Measurements from ENCODE around the gene FRRS1L. TPM values are rescaled to one million over a fixed set of nuclear protein-coding genes. Genes with fewer than 3 reads are reported as not detected.

The FRRS1L gene
- total RNA-seq, 6 experiments from 2014 or later = not detected

DNA sequence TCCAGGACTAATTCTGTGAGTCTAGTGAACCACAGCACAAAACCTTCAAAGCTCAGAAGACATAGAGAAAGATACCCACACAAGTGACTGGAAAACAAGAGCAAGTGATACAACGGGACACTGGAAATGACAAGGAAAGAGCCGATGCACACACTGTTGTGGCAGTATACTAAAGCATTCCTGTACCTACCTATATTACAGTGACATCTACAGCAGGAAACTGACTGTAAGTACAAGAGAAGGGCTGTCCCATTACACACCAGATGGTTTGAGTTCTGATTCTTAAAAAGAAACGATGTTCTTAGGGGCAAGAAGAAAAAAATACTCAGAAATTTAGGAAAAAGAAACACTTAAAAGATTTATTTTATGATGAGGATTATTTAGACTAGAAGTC, 65.8 kb downstream of the FRRS1L start:
- H3K4me3 ChIP-seq = no peak overlapping the region
- no peaks in the 10 kb centered on the region for H3K9me3 ChIP-seq
- H3K27me3 ChIP-seq = no peaks in the 10 kb centered on the region
- H3K36me3 ChIP-seq = no peaks in the 10 kb centered on the region
- H3K27ac ChIP-seq = peak overlapping the region; percentile 53 to 65 (median 56)
- no peak for DNase-seq
- peak in 1 of 4 donors; percentile 6 for ATAC-seq
- peaks cover 0 to 48% (median 20%) of the 10 kb centered on the region in 4 donors for H3K4me1 ChIP-seq
- TF ChIP-seq, protein P1, sequence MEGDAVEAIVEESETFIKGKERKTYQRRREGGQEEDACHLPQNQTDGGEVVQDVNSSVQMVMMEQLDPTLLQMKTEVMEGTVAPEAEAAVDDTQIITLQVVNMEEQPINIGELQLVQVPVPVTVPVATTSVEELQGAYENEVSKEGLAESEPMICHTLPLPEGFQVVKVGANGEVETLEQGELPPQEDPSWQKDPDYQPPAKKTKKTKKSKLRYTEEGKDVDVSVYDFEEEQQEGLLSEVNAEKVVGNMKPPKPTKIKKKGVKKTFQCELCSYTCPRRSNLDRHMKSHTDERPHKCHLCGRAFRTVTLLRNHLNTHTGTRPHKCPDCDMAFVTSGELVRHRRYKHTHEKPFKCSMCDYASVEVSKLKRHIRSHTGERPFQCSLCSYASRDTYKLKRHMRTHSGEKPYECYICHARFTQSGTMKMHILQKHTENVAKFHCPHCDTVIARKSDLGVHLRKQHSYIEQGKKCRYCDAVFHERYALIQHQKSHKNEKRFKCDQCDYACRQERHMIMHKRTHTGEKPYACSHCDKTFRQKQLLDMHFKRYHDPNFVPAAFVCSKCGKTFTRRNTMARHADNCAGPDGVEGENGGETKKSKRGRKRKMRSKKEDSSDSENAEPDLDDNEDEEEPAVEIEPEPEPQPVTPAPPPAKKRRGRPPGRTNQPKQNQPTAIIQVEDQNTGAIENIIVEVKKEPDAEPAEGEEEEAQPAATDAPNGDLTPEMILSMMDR (IDR thresholded peaks at IDR 0.05) = no peak
- no peak for TF ChIP-seq POLR2A (IDR thresholded peaks at IDR 0.05)
- 59% methylated on average over 3 of the region's 3 CpGs for WGBS (ENCODE audit: insufficient coverage, low coverage, low lambda C conversion rate, missing lambda C conversion rate)
- intact Hi-C loops (cut with DNase I) = no loop called here

DNA sequence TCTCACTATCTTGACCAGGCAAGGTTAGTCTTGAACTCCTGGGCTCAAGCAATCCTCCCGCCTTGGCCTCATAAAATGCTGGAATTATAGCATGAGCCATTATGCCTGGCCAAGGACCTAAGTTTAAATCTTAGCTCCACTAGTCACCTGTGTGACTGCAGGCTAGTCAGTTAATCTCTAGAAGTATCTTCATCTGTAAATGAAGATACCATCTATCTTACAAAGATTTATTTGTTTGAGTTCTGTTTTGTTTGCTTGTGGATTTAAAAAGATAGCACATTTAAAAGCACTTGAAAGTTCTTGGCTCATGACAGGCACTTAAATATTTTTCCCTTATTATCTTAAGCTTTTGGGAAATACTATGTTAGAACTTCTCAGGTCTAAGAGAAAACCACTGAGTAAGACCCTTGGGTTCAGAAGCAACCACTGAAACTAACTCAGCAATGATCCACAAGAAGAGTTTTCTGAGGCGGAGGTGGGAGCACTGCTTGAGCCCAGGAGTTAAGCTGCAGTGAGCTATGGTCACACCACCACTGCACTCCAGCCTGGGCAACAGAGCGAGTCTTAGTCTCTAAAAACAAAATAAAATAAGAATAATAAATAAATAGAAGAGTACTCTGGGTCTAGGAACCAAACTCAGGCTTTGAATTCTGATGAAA, 66.4 kb downstream of the FRRS1L start:
- H3K27ac ChIP-seq = peak overlapping the region in 2 of 3 donors; percentile 7 to 56
- ATAC-seq (no peak), DNase-seq (no peak)
- intact Hi-C loops (cut with DNase I) = no loop called here
- H3K36me3 ChIP-seq = no peaks in the 10 kb centered on the region
- WGBS (ENCODE audit: insufficient coverage, low coverage, low lambda C conversion rate, missing lambda C conversion rate) = 90% methylated on average over 3 of the region's 3 CpGs
- H3K4me3 ChIP-seq = no peak overlapping the region
- TF ChIP-seq, protein P1 (IDR thresholded peaks at IDR 0.05) = no peak
- no peak for TF ChIP-seq POLR2A (IDR thresholded peaks at IDR 0.05)
- no peaks in the 10 kb centered on the region for H3K9me3 ChIP-seq
- H3K27me3 ChIP-seq = no peaks in the 10 kb centered on the region
- peaks cover 0 to 48% (median 20%) of the 10 kb centered on the region in 4 donors for H3K4me1 ChIP-seq

DNA sequence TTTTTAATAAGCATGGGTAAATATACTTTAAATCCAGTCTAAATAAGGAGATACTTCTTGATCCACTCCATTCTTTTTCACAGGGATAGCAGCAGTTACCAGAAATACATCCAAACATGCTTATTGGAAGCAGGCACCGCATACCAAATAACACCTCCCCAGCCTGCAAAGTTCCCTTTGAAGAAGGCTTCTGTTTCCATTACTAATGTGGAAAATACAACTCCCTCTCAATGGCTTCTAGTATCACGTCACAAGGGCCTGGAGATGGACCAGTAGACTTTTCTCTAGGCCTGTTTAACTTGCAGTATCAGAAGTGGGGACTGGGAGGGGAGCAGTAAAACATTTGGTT, 68.1 kb downstream of the FRRS1L start:
- DNase-seq (no peak), ATAC-seq (peak in 2 of 4 donors; percentile 8 to 13)
- intact Hi-C loops (cut with DNase I) = no loop called here
- H3K4me1 ChIP-seq = peaks cover 0 to 48% (median 20%) of the 10 kb centered on the region in 4 donors
- no peaks in the 10 kb centered on the region for H3K9me3 ChIP-seq
- no peak overlapping the region for H3K4me3 ChIP-seq
- 61% methylated on average over 2 of the region's 2 CpGs for WGBS (ENCODE audit: insufficient coverage, low coverage, low lambda C conversion rate, missing lambda C conversion rate)
- no peak for TF ChIP-seq POLR2A (IDR thresholded peaks at IDR 0.05)
- TF ChIP-seq, protein P1 (IDR thresholded peaks at IDR 0.05) = no peak
- peak overlapping the region; percentile 8 to 63 (median 20) for H3K27ac ChIP-seq
- no peaks in the 10 kb centered on the region for H3K27me3 ChIP-seq
- peaks cover 0 to 2% (median 0%) of the 10 kb centered on the region in 4 donors for H3K36me3 ChIP-seq

DNA sequence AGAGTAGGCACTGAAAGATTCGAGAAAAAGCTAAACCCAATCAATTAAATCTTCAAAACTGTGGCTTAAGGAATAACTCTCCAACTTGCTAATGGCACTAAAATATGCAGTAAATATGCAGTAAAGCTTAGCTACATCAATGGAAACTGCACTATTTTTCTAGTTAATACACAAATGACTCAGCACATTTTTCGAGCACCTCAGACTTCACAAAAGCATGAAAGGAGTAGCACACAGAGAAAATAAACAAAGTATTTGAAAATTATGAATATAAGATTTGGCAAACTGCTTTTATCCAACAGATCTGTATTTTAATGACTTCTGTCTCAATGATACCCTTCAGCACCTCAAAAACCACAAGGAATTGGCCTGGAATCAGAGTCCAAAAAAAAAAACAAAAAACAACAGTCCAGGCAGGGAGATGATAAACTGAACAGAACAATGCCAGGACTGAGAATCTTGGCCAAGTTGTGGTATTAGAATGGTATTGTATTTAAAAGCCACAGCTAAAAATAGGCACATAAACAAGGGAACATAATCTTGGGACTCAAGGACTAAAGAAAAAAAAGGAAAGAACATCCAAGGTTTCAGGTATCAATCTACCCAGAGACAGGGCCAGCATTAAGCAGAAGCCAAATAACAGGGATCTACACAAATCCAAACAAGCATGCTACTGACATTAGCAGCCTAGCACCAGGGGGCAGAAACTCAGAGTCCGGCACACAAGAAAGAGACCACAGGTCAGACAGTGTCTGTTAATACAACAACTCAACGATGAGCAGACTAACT, 68.7 kb downstream of the FRRS1L start:
- intact Hi-C loops (cut with DNase I) = no loop called here
- DNase-seq (no peak), ATAC-seq (peak; percentile 64 to 80 (median 74))
- H3K4me1 ChIP-seq = peaks cover 0 to 48% (median 20%) of the 10 kb centered on the region in 4 donors
- no peak for TF ChIP-seq POLR2A (IDR thresholded peaks at IDR 0.05)
- TF ChIP-seq, protein P1 (IDR thresholded peaks at IDR 0.05) = peak in 3 of 4 donors; percentile 20 to 29 (median 25)
- H3K27me3 ChIP-seq = no peaks in the 10 kb centered on the region
- peaks cover 0 to 2% (median 0%) of the 10 kb centered on the region in 4 donors for H3K36me3 ChIP-seq
- 36% methylated on average over 3 of the region's 4 CpGs for WGBS (ENCODE audit: insufficient coverage, low coverage, low lambda C conversion rate, missing lambda C conversion rate)
- H3K4me3 ChIP-seq = no peak overlapping the region
- no peaks in the 10 kb centered on the region for H3K9me3 ChIP-seq
- peak overlapping the region; percentile 8 to 63 (median 20) for H3K27ac ChIP-seq
